Panc1 (cell line): ENCODE results near the gene RNF224.

Source experiments
- CTCF ChIP-seq: fragments of 450-650 bp; IDR thresholded peaks from 2 replicates; pipeline ENCODE4 v1.5.1; 2017; ENCODE audit warnings: mild to moderate bottlenecking
- POLR2AphosphoS5 ChIP-seq: IDR thresholded peaks from 2 replicates; pipeline ENCODE4 v1.6.1; 2012; ENCODE audit warnings: mild to moderate bottlenecking, low read depth, low read length, moderate library complexity

- TF ChIP-seq CTCF (no peak), POLR2AphosphoS5 (no peak)
Measured at GRCh38 chr9:137184881-137185660, 42.2 kb upstream of the RNF224 start.
